Glutamatergic neuron (in vitro differentiated cells): ENCODE results near the gene ZSCAN2. TPM values are rescaled to one million over a fixed set of nuclear protein-coding genes. Genes with fewer than 3 reads are reported as not detected.

ENCODE experiments used
- DNase-seq: peaks from one replicate; pipeline ENCODE4 v3.0.0; 2022
- H3K27ac Mint-ChIP-seq: one replicate; pipeline ENCODE4 v1.8.0; 2020; ENCODE audit warnings: mild to moderate bottlenecking, mixed read lengths, inconsistent platforms; ENCODE audit not compliant: unreplicated experiment
- H3K27me3 Mint-ChIP-seq: one replicate; pipeline ENCODE4 v1.8.0; 2020; ENCODE audit warnings: mild to moderate bottlenecking, moderate library complexity, mixed read lengths, inconsistent platforms; ENCODE audit not compliant: unreplicated experiment
- H3K36me3 Mint-ChIP-seq: one replicate; pipeline ENCODE4 v1.8.0; 2020; ENCODE audit warnings: mild to moderate bottlenecking, mixed read lengths, inconsistent platforms; ENCODE audit not compliant: unreplicated experiment
- H3K4me1 Mint-ChIP-seq: one replicate; pipeline ENCODE4 v1.8.0; 2020; ENCODE audit warnings: mild to moderate bottlenecking, low read depth, mixed read lengths, inconsistent platforms; ENCODE audit not compliant: unreplicated experiment
- H3K4me3 Mint-ChIP-seq: one replicate; pipeline ENCODE4 v1.8.0; 2020; ENCODE audit warnings: mild to moderate bottlenecking, mixed read lengths, inconsistent platforms; ENCODE audit not compliant: unreplicated experiment
- H3K9me3 Mint-ChIP-seq: one replicate; pipeline ENCODE4 v1.8.0; 2020; ENCODE audit warnings: mild to moderate bottlenecking, moderate library complexity, mixed read lengths, inconsistent platforms; ENCODE audit not compliant: unreplicated experiment
- CTCF ChIP-seq: fragments of 200-600 bp; sonication (generic); IDR thresholded peaks from one replicate; pipeline ENCODE4 v1.5.0; 2021; ENCODE audit not compliant: partially characterized antibody, unreplicated experiment
- total RNA-seq: library from RNA; stranded (reverse); fragmentation: NEBNext Ultra II Directional; extraction: Animal tissue kit (Norgen Biotek cat#: 25700); gene quantifications from one replicate; pipeline ENCODE4 v1.2.1, GENCODE V29; 2021; ENCODE audit not compliant: unreplicated experiment

The ZSCAN2 gene
- total RNA-seq, 1 donor from 2014 or later, result 40.0 TPM

- Mint-ChIP-seq H3K36me3 (no peaks in the 10 kb centered on the region), H3K4me3 (peak overlapping the region; percentile 97), H3K9me3 (peaks cover 3% of the 10 kb centered on the region), H3K27ac (peak overlapping the region; percentile 96), H3K4me1 (peaks cover 17% of the 10 kb centered on the region), H3K27me3 (peaks cover 8% of the 10 kb centered on the region)
- TF ChIP-seq CTCF, result no peak
- DNase-seq, result peak; percentile 77
These were observed 500 bp upstream of the ZSCAN2 start for GRCh38 chr15:84600331-84600686.

GRCh38 chr15:84601555-84601838, 688 bp downstream of the ZSCAN2 start:
- Mint-ChIP-seq H3K4me1 (peaks cover 23% of the 10 kb centered on the region), H3K27ac (peak overlapping the region; percentile 96)
- TF ChIP-seq CTCF, result no peak

GRCh38 chr15:84603630-84604379, 3.0 kb downstream of the ZSCAN2 start:
- H3K27me3 Mint-ChIP-seq, result peaks cover 12% of the 10 kb centered on the region
- peaks cover 5% of the 10 kb centered on the region for H3K9me3 Mint-ChIP-seq
- peaks cover 15% of the 10 kb centered on the region for H3K36me3 Mint-ChIP-seq
- H3K4me3 Mint-ChIP-seq, result peak overlapping the region; percentile 74
- no peak for TF ChIP-seq CTCF
- peaks cover 25% of the 10 kb centered on the region for H3K4me1 Mint-ChIP-seq
- H3K27ac Mint-ChIP-seq, result peak overlapping the region; percentile 12
- DNase-seq, result no peak

More at GRCh38 chr15:84601555-84601838, 688 bp downstream of the ZSCAN2 start:
- Mint-ChIP-seq H3K4me3 (peak overlapping the region; percentile 97), H3K36me3 (peaks cover 6% of the 10 kb centered on the region), H3K9me3 (peaks cover 5% of the 10 kb centered on the region), H3K27me3 (peaks cover 11% of the 10 kb centered on the region)
- no peak for DNase-seq

GRCh38 chr15:84604826-84605553, 4.2 kb downstream of the ZSCAN2 start:
- Mint-ChIP-seq H3K36me3 (peaks cover 15% of the 10 kb centered on the region), H3K27me3 (peaks cover 12% of the 10 kb centered on the region), H3K27ac (peak overlapping the region; percentile 65), H3K4me1 (peaks cover 25% of the 10 kb centered on the region), H3K9me3 (peaks cover 5% of the 10 kb centered on the region), H3K4me3 (peak overlapping the region; percentile 75)
- no peak for DNase-seq
- no peak for TF ChIP-seq CTCF

- peak overlapping the region; percentile 65 for H3K27ac Mint-ChIP-seq
- H3K36me3 Mint-ChIP-seq, result peaks cover 15% of the 10 kb centered on the region
These were observed 4.7 kb downstream of the ZSCAN2 start for GRCh38 chr15:84605554-84605882.

More at GRCh38 chr15:84605554-84605882, 4.7 kb downstream of the ZSCAN2 start:
- Mint-ChIP-seq H3K4me1 (peaks cover 25% of the 10 kb centered on the region), H3K4me3 (peak overlapping the region; percentile 75), H3K9me3 (peaks cover 5% of the 10 kb centered on the region), H3K27me3 (peaks cover 12% of the 10 kb centered on the region)
- DNase-seq, result no peak
- no peak for TF ChIP-seq CTCF
